ENCODE results near the gene IL17RE.

DNA sequence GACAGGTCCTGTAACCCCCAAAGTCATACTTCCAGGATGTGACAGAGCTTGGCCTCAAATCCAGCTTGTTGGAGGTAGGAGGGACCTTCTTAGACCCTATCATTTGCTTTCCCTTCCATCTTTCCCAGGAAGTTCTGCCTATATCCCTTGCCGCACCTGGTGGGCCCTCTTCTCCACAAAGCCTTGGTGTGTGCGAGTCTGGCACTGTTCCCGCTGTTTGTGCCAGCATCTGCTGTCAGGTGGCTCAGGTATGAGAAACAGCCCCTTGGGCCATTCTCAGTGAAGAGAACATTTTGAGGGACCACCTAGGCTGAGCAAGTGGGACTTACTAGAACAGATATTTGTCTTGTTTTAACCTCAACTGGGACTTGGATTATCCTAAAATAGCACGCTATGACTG is 1.3 kb downstream of the IL17RE start:
- TF ChIP-seq POLR2AphosphoS5 (IDR thresholded peaks at IDR 0.05) = no peak
- TF ChIP-seq, protein P1, sequence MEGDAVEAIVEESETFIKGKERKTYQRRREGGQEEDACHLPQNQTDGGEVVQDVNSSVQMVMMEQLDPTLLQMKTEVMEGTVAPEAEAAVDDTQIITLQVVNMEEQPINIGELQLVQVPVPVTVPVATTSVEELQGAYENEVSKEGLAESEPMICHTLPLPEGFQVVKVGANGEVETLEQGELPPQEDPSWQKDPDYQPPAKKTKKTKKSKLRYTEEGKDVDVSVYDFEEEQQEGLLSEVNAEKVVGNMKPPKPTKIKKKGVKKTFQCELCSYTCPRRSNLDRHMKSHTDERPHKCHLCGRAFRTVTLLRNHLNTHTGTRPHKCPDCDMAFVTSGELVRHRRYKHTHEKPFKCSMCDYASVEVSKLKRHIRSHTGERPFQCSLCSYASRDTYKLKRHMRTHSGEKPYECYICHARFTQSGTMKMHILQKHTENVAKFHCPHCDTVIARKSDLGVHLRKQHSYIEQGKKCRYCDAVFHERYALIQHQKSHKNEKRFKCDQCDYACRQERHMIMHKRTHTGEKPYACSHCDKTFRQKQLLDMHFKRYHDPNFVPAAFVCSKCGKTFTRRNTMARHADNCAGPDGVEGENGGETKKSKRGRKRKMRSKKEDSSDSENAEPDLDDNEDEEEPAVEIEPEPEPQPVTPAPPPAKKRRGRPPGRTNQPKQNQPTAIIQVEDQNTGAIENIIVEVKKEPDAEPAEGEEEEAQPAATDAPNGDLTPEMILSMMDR (IDR thresholded peaks at IDR 0.05 in 8 of 11, conservative IDR thresholded peaks at IDR 0.05 in 3 of 11) = no peak
- no peak for TF ChIP-seq POLR2A (IDR thresholded peaks at IDR 0.05)
